NCI-H526 (cell line): ENCODE results near the gene HECA.
"Not testable (repeated sequence)": the region's sequence is repeated elsewhere in the genome, so short reads cannot be mapped to it uniquely, and the experiment has no call there.

Source experiments
- DNase-seq, 2 experiments: peaks; one replicate each; lab custom pipeline; 2025; lab: John Stamatoyannopoulos, UW

The HECA gene, protein sequence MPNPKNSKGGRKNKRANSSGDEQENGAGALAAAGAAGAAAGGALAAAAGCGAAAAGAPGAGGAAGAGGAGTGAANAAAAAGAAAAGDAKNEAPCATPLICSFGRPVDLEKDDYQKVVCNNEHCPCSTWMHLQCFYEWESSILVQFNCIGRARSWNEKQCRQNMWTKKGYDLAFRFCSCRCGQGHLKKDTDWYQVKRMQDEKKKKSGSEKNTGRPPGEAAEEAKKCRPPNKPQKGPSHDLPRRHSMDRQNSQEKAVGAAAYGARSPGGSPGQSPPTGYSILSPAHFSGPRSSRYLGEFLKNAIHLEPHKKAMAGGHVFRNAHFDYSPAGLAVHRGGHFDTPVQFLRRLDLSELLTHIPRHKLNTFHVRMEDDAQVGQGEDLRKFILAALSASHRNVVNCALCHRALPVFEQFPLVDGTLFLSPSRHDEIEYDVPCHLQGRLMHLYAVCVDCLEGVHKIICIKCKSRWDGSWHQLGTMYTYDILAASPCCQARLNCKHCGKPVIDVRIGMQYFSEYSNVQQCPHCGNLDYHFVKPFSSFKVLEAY

DNA sequence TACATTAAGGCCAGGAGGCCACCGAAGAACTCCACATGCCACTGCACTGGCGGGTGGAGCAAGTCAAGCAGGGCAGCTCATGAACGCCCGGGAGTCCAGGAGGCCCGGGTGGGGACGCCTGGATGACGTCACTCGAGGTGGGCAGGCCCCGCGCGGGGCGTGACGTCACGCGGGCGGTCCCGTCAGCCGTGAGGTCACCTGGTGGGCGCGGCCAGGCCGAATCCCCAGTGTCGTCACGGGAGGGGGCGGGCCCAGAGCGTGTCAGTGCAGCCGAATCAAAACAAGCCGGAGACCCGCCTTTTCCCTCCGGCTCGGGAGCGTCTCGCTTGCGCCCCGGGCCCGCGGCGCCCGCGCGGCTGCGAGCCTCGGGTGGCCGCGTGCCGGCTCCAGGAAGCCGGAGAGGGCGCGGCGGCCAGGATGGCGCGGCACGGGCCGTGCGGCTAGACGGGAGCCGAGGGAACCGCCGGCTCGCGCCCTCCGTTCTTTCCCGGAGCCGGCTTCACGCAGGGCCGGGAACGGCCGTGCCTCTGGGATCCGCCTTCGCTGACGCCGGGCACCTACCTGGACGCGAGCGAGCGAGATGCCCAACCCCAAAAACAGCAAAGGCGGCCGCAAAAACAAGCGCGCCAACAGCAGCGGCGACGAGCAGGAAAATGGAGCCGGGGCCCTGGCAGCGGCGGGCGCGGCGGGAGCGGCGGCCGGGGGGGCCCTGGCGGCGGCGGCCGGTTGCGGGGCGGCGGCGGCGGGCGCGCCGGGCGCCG lies at the start of gene HECA:
TSS of gene HECA (plus strand) at position 264 of the 761 bp plus-strand sequence. CDS start at position 581, 317 bp downstream.
- DNase-seq, result peak; percentile 83 to 94

DNA sequence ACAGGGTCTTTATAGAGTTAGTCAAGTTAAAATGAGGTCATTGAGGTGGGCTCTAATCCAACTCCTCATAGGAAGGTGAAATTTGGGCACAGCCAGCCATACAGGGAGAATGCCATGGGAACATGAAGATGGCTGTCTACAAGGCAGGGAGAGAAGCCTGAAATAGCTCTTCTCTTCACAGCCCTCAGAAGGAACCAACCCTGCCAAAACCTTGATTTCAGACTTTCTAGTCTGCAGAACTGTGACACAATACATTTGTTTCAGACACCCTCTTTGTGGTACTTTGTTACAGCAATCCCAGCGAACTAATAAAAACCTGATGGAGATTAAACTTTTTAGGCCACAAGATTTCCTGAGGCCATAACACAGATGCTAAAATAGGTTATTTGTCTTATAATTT lies 43.1 kb upstream of the HECA start:
- DNase-seq, result no peak

DNA sequence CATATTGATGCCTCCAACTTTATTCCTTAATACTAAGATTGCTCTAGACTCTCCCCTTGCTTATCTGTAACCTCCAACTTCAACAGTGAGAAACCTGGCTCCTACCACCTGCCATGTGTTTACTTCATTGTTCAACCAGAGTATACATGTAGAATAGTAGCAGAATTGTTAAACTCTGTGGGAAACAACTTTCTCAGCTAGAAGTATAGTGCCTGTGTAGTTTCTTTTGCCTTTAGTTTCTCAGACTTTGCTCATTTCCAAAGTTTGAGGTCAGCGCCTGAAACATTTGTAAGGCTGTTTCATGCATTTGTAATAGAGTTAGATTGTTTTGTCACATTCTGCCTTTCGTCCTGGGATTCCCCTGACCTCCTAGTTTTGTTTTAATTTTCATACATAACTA lies 34.9 kb upstream of the HECA start:
- no peak for DNase-seq

DNA sequence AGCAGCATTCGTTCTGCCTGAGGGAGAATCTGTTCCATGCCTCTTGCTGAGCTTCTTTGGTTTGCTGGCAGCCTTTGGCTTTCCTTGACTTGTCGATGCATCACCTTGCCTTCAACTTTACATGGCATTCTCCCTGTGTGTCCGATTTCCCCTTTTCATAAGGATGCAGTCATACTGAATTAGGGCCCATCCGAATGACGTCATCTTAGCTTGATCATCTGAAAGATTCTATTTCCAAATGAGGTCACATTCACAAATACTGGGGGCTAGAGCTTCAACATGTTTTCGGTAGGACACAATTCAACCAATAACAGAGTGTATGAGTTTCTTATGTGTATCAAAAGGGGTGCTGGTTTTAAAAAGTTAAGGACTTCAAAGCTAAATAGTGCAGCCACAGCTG lies 27.8 kb upstream of the HECA start:
- no peak for DNase-seq

DNA sequence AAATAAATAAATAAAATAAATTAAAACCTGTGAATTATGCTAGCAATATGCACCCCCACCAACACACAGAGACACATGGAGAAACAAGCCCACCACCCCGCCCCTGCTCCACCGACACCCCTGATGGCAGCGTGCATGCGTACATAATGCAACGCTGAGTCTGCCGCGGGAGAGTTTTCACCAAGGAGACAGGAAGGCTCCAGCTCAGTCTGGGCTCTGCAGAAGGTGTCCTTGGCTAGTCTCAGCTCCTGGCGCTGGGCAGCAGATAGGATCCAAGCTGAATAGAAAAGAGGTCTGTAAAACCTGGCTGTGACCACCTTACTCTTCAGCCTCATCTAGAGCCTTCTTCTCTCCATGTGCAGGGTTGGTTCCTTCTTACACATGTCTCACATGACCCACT lies 26.5 kb upstream of the HECA start:
- DNase-seq, result no peak

DNA sequence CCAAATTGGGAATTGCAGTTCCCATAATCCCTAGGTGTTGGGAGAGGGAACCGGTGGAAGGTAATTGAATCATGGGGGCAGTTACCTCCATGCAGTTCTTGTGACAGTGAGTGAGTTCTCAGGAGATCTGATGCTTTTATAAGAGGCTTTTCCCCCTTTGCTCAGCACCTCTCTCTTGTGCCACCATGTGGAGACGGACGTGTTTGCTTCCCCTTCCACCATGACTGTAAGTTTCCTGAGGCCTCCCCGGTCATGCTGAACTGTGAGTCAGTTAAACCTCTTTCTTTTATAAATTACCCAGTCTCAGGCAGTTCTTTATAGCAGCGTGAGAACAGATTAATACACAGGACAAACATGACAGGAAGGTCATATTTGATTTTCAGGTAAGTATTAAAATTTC lies 25.3 kb upstream of the HECA start:
- DNase-seq, result peak in 1 of 2 experiments; percentile 30

DNA sequence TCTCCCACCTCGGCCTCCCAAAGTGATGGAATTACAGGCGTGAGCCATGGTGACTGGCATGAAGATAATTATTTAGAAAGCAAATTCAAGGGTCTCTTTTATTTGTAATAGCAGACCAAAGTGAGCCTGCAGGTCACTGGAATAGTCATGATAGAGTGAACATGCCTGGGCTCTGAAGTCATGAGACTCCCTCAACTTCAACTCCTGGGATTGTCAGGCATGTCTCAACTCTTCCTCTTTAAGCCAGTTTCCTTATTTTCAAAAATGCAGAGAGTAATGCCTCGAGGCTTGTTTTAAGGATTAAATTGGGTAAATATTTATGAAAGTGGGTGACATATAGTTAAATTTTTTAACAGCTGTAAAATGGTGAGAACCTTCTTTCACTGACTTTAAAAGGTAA lies 22.7 kb upstream of the HECA start:
- DNase-seq, result no peak

DNA sequence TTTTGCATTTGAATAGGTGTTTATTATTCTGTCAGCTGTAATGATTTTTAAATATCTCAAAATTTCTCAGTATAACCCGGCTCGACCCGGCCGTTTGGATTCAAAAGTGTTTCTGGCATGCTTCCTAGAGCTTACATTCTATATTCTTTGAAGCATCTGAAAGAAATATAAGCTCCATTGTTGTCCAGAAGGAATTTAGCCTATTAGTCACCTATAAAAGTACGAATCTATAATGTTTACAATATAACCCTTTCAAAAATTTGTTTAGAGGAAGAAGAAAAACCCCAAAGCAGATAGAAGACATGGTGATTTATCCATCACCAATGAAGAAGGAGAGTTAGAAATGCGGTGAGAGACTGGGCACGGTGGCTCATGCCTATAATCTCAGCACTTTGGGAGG lies 22.3 kb upstream of the HECA start:
- DNase-seq, result no peak

DNA sequence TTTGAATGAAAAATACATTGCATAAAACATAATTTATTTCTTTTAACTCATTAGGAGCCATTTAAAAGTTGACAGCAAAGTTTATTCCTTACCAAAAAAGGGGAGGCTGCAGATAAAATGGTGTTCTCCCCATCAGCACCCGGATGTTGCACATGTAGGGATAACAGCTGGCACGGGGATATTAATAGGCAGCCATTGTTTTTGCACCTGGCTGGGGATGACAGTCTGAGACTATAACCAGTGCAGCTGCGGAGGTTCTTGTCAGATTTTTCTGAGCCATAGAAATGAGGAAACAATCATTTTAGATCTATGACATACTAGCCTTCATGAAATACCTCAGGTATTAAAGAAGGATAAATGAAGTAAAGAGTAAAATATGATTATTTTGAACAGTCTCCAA lies 20.1 kb upstream of the HECA start:
- DNase-seq, result no peak

DNA sequence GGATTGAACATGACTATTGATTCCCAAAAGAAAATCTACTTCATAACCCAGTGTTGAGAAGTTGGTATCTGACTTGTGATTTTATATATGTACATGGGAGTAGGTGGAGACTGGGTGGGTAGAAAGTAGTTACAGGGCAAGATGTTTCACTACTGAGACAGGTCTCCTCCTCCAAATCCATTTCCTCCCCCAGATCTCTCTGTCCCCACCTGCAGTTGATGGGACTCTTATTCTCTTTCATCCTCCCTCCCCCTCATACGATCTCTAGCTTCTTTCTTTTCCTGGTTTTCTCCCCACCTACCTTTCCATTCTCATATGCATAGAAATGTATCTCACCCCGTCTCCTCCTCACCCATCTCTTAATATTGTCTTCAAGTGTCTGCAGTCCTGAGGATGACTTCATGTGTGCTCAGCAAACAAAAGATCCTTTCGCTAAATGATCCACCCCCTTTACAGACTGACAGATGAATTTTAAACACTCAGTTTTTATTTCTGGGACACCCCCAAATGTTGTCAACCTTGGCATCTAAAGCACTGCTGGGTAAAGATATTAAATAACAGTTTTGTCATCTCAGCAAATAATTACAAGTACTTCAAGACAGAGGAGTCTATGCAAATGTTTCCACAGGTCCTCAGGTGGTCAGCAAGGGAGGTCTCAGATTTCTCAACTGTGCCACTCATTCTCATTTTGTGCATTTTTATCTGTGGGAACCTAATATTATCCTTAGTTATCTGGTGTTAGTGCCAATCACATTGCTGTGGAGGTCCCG lies 18.7 kb upstream of the HECA start:
- no peak for DNase-seq

DNA sequence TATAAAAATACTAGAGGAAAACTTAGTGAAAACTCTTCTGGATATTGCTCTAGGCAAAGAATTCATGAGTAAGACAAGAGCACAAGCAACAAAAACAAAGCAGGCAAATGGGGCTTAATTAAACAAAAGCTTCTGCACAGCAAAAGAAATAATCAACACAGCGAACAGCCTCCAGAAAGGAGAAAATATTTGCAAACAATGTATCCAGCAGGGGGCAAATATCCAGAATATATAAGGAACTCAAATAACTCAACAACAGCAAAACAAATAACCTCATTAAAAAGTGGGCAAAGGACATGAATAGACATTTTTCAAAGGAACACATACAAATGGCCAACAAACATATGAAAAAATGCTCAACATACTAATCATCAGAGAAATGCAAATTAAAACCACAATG lies 17.1 kb upstream of the HECA start:
- no peak for DNase-seq

DNA sequence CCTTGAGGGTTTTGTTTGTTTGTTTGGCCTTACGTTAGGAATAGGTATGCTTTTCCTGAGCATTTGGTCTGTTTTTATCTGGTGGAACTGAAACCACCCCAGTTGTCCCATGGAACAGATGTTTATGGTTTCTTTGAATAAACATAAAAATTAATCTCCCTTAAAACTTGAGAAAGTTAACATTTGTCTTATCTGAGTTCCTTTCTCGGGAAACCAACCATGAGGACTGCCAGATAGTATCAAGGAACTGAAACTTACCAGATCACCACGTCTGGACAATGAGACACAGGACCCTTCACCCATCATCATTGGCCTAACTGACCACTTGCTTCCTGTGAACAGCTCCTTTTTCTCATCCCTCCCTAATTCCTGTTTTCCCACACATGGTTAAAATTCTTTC lies 15.3 kb upstream of the HECA start:
- DNase-seq, result no peak

DNA sequence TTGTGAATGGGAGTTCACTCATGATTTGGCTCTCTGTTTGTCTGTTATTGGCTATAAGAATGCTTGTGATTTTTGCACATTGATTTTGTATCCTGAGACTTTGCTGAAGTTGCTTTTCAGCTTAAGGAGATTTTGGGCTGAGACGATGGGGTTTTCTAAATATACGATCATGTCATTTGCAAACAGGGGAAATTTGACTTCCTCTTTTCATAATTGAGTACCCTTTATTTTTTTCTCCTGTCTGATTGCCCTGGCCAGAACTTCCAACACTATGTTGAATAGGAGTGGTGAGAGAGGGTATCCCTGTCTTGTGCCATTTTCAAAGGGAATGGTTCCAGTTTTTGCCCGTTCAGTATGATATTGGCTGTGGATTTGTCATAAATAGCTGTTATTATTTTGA lies 12.1 kb upstream of the HECA start:
- not testable (repeated sequence) for DNase-seq

DNA sequence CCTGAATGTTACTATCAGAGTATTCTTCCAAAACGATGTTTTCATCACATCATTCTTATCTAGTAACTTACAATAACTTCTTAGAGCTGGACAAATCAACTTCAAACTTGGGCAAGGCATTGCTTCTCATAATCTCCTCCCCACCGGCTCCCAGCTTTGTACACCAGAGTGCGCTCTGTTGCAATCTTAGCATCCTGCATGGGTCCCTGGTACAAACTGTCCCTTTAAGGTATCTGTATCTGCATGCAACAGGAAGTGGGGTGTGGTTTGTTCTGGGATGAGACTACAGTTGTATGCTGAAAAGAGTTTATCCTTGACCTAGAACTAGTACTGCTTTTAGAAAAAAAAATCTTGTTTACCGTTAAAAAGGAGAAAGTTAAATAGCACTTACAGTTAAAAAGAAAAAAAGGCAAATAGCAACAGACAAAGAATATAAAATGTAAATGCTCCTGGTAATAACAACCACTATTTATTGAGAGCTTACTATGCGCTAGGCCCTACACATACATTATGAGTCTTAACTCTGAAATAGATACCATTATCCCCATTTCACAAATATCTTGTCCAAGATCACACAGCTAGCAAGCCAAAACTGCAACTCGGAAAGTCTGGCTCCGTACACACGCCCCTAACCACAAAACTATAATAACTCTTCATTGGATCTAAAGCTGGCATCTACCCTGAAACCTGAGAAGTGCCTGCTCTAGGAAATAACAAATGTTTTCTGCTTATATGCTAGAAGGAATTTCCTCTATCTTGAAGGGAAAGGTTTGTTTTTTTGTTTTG lies 9.8 kb upstream of the HECA start:
- peak; percentile 25 to 68 for DNase-seq

DNA sequence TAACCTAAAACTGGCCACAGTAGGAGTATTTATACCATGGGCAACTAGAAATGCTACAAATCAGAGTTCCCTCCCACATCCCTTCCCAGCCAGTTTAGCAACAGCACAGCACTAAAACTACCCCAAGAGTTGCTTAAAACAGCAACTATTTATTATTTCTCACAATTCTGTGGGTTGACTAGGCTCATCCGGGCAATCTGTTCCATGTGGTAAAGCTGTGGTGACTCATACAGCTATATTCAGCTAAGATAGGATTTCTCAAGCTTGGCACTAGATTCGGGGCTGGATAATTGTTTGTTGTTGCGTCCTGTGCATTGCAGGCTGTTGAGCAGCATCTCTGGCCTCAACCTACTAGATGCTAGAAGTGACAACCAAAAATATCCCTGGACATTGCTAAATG lies 8.6 kb upstream of the HECA start:
- no peak for DNase-seq

DNA sequence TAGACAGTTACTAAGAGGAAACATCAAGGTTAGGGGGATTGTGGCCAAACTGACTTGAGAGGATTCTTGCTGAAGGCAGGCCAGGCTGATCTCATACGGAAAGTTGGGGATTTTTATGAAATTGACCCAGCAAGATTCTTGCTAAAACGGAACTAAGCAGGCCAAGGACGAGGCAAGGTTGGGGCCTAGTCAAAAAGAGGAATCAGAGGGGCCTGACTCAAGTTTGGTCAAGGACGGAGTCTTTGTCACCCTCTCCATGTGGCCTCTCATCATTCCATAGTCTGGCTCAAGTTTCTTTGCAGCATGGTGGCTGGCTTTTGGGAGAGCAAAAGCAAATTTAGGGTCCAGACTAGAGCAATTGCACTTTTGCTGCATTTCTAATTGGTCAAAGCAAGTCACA lies 7.9 kb upstream of the HECA start:
- DNase-seq, result no peak

DNA sequence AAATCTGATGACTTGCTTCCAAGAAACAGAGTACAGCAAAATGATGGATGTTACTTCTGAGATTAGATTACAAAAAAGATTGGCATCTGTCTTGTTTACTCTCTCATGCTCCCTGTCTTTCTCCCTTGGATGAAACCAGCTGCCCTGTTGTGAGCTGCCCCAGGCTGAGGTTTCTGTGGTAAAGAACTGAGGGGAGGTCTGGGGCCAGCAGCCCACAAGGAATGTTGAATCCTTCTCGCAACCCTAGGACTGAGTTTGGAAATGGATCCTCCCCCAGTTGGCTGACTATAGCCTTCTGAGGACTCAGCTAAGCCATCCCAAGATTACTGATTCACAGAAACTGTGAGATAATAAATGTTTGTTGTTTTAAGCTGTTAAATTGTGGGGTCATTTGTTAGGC lies 5.6 kb upstream of the HECA start:
- no peak for DNase-seq

DNA sequence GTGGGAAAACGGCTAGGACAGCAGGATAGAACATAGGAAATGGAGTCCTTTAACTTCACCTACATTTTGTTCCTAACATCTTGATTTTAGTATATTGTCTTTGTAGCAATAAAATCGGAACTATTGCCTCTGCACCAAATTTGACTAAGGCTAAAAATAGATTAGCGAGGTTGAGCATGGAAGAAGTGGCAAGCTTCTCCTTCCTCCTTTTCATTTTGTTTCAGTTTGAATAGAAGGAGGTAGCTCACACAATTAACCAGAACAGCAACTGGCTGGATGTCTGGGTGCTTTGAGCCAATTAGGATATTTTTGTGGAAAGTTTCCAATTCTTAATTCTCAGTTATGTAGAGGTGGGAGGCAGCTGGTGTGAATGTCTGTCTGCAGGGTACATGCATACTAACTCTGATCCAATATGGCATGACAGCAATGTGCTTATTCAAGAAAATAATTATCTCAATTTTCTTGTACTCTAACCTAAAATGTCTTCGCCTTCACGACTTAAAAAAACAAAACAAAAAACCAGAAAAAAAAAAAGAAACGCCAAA lies 3.1 kb upstream of the HECA start:
- no peak for DNase-seq

DNA sequence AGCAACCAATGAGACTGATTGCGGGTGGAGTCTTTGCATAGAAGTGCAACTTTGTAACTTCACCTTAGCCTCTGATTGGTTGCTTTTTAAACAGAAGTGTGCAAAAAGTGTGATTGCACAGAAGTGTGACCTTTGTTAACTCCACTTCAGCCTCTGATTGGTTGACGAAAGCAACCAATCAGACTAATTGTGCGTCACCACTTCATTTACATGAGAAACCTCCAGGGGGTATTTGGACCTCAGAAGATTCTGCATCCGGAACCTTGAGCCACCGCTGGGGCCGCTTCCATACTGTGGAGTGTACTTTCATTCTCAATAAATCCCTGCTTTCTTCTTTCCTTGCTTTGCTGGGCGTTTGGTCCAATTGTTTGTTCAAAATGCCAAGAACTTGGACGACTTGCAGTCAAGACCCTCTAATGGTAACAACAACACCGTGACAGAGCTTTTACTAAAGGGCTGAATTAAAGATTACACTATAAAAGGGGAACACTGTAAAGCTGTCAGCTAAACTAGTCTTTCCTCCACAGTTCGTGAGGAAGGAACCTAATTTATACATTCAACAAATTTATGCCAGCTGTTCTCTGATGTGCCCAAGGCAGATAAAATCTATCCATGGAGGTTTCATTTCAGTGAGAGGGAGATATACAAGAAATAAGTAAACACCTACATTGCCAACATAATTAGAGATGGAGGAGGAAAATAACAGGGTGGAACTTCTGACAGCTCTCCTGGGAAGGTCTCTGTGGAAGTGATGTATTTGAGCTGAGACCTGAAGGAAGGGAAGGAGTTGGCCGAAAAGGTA lies 1.4 kb upstream of the HECA start:
- DNase-seq, result no peak

DNA sequence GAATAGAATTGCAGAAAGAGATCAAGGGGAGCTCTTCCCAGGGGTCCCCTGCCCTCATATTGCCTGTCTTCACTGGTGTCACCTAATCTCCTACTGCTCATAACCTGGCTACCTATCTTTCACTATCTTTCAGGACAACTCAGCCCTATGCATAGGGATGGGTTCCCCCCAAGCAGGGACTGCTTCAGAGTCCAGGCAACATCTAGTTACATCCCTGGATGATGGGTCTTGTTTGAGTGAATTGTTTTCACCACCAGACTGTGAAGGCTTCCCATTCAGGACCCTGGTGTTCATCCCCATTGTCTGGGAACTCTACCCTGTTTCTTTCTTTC lies 850 bp upstream of the HECA start:
- no peak for DNase-seq
